ENCODE measurements around the gene KCNK1.

Gene KCNK1

DNA sequence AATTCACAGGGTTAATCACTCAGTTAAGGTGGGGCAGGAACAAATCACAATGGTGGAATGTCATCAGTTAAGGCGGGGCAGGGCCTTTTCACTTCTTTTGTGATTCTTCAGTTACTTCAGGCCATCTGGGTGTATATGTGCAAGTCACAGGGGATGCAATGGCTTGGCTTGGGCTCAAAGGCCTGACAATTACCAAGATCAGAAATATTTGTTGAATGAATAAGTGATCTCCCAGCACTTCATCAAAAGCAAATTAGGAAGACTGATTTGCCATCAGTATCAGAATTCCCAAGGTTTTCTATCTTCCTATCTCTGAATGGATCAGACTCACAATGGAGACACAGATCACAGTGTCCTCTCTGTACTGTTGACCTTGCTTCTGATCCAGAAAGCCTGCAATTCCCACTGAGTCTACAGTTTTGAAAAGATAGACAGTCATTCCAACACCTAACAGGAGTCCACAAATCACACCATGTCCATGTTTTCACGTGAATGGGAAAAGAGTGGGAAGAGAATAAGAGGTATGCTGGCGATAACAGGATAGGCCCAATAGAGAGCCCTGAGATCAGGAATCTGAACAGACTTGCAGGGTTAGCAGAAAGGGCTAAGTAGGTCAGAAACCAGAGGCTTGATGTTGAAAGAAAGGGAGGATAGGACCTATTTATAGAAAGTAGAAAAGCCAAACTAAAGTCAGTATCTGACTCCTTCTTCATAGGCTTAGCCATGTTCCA lies 75.3 kb downstream of the KCNK1 start:
- no peak overlapping the region for H3K9ac ChIP-seq (ENCODE audit: low read length)
- TF ChIP-seq EZH2phosphoT487 (IDR thresholded peaks at IDR 0.05; ENCODE audit: low read depth), result no peak
- TF ChIP-seq, protein P1, sequence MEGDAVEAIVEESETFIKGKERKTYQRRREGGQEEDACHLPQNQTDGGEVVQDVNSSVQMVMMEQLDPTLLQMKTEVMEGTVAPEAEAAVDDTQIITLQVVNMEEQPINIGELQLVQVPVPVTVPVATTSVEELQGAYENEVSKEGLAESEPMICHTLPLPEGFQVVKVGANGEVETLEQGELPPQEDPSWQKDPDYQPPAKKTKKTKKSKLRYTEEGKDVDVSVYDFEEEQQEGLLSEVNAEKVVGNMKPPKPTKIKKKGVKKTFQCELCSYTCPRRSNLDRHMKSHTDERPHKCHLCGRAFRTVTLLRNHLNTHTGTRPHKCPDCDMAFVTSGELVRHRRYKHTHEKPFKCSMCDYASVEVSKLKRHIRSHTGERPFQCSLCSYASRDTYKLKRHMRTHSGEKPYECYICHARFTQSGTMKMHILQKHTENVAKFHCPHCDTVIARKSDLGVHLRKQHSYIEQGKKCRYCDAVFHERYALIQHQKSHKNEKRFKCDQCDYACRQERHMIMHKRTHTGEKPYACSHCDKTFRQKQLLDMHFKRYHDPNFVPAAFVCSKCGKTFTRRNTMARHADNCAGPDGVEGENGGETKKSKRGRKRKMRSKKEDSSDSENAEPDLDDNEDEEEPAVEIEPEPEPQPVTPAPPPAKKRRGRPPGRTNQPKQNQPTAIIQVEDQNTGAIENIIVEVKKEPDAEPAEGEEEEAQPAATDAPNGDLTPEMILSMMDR (IDR thresholded peaks at IDR 0.05; ENCODE audit: low read depth, low read length), result no peak
- H3K4me3 ChIP-seq (ENCODE audit: low read length), result no peak overlapping the region
- H2AFZ ChIP-seq (ENCODE audit: low read depth, low read length), result no peak overlapping the region
- H3K9me3 ChIP-seq (ENCODE audit: insufficient read depth, low read length), result no peaks in the 10 kb centered on the region
- H3K4me1 ChIP-seq (ENCODE audit: low read length), result no peaks in the 10 kb centered on the region
- H3K79me2 ChIP-seq (ENCODE audit: low read length), result no peaks in the 10 kb centered on the region
- H3K27me3 ChIP-seq (ENCODE audit: low read depth, low read length), result peaks cover 3% of the 10 kb centered on the region; the same call in 1 of the 2 replicates
- no peaks in the 10 kb centered on the region for H4K20me1 ChIP-seq (ENCODE audit: insufficient read depth, low read length)
- no peaks in the 10 kb centered on the region for H3K36me3 ChIP-seq (replicated peaks; ENCODE audit: low read depth, low read length)
- no peak overlapping the region for H3K27ac ChIP-seq (ENCODE audit: low read length)
- no peak overlapping the region for H3K4me2 ChIP-seq (ENCODE audit: low read length)

DNA sequence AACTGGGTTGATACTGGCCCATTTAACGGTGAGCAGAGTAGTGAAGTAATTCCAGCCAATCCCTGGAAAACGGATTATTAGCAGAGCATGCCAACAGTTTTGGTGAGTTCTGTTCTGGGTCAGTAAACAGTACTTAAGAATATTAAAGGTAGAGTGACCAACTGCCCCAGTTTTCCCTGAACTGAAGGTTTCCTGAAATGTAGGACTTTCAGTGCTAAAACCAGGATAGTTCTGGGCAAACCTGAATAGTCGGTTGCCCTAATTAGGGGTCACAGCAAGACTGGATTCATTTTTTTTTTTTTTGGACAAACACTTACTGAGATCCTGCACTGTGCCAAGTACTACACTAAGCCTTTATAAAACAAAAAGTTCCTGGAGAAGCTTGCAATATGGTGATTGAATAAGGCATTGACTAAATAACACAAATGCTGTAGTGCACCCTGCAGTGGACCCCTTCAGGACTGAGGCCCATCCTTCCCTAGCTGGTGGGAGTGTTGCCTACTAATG lies 75.9 kb downstream of the KCNK1 start:
- Histone ChIP-seq H3K79me2 (ENCODE audit: low read length) (no peaks in the 10 kb centered on the region), H3K9me3 (ENCODE audit: insufficient read depth, low read length) (no peaks in the 10 kb centered on the region), H3K27me3 (ENCODE audit: low read depth, low read length) (peaks cover 3% of the 10 kb centered on the region; the same call in 1 of the 2 replicates), H3K27ac (ENCODE audit: low read length) (no peak overlapping the region), H3K4me3 (ENCODE audit: low read length) (no peak overlapping the region), H3K4me1 (ENCODE audit: low read length) (no peaks in the 10 kb centered on the region), H2AFZ (ENCODE audit: low read depth, low read length) (no peak overlapping the region), H3K9ac (ENCODE audit: low read length) (no peak overlapping the region), H3K4me2 (ENCODE audit: low read length) (no peak overlapping the region), H4K20me1 (ENCODE audit: insufficient read depth, low read length) (no peaks in the 10 kb centered on the region), H3K36me3 (replicated peaks; ENCODE audit: low read depth, low read length) (no peaks in the 10 kb centered on the region)
- no peak for TF ChIP-seq EZH2phosphoT487 (IDR thresholded peaks at IDR 0.05; ENCODE audit: low read depth)
- TF ChIP-seq, protein P1 (IDR thresholded peaks at IDR 0.05; ENCODE audit: low read depth, low read length), result no peak

DNA sequence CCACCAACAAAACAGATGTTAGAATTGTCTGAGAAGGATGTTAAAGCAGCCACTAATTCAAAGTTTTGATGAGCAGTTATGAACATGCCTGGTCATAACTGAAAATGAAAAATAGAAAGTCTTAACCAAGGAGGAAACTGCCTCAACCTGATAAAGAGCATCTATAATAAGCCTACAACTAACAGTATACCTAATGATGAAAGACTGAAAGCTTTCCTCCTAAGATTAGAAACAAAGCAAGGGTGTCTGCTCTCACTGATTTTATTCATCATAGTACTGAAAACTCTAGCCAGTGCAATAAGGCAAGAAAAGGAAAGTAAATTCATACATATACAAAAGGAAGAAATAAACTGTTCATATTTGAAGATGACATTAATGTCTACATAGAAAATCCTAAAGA lies 82.0 kb downstream of the KCNK1 start:
- no peak overlapping the region for H3K4me3 ChIP-seq (ENCODE audit: low read length)
- H3K4me2 ChIP-seq (ENCODE audit: low read length), result no peak overlapping the region
- H3K4me1 ChIP-seq (ENCODE audit: low read length), result no peaks in the 10 kb centered on the region; the same call in 1 of the 2 replicates
- no peak overlapping the region for H3K9ac ChIP-seq (ENCODE audit: low read length)
- H3K27ac ChIP-seq (ENCODE audit: low read length), result no peak overlapping the region
- no peaks in the 10 kb centered on the region for H3K36me3 ChIP-seq (replicated peaks; ENCODE audit: low read depth, low read length)
- no peaks in the 10 kb centered on the region for H4K20me1 ChIP-seq (ENCODE audit: insufficient read depth, low read length)
- TF ChIP-seq, protein P1 (IDR thresholded peaks at IDR 0.05; ENCODE audit: low read depth, low read length), result no peak
- no peak for TF ChIP-seq EZH2phosphoT487 (IDR thresholded peaks at IDR 0.05; ENCODE audit: low read depth)
- H3K79me2 ChIP-seq (ENCODE audit: low read length), result no peaks in the 10 kb centered on the region
- no peaks in the 10 kb centered on the region for H3K9me3 ChIP-seq (ENCODE audit: insufficient read depth, low read length)
- peaks cover 3% of the 10 kb centered on the region; the same call in 1 of the 2 replicates for H3K27me3 ChIP-seq (ENCODE audit: low read depth, low read length)
- no peak overlapping the region for H2AFZ ChIP-seq (ENCODE audit: low read depth, low read length)

DNA sequence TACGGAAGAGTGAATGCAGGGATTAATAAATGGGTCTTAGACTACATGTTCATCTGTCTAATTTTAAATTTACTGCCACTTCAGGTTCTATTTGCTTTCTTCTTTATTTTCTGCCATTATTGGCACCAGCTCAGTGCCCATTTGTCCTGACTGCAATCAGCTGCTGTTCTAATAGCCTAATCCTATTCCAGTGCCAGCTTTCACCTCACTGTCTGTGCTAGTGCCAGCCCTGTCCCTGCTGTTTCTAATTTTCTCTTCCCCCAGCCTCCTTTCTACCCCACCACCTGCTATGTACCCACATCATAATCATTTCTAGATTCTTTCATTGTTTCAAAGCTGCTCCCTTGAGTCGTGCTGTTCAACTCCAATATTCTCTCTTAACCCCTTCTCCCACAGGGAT lies 86.4 kb downstream of the KCNK1 start:
- peaks cover 7% of the 10 kb centered on the region for H3K4me1 ChIP-seq (ENCODE audit: low read length)
- H3K4me2 ChIP-seq (ENCODE audit: low read length), result no peak overlapping the region
- H3K27me3 ChIP-seq (ENCODE audit: low read depth, low read length), result no peaks in the 10 kb centered on the region; the same call in 1 of the 2 replicates
- no peaks in the 10 kb centered on the region for H4K20me1 ChIP-seq (ENCODE audit: insufficient read depth, low read length)
- no peak overlapping the region for H2AFZ ChIP-seq (ENCODE audit: low read depth, low read length)
- no peaks in the 10 kb centered on the region for H3K36me3 ChIP-seq (replicated peaks; ENCODE audit: low read depth, low read length)
- no peak for TF ChIP-seq EZH2phosphoT487 (IDR thresholded peaks at IDR 0.05; ENCODE audit: low read depth)
- TF ChIP-seq, protein P1 (IDR thresholded peaks at IDR 0.05; ENCODE audit: low read depth, low read length), result no peak
- H3K27ac ChIP-seq (ENCODE audit: low read length), result no peak overlapping the region
- H3K79me2 ChIP-seq (ENCODE audit: low read length), result no peaks in the 10 kb centered on the region
- H3K9me3 ChIP-seq (ENCODE audit: insufficient read depth, low read length), result no peaks in the 10 kb centered on the region
- H3K9ac ChIP-seq (ENCODE audit: low read length), result no peak overlapping the region
- H3K4me3 ChIP-seq (ENCODE audit: low read length), result no peak overlapping the region

Measured in OCI-LY3 (cell line).